T-helper 1 cell (primary cell): ENCODE data around the gene RTP4.

Experiments used
- DNase-seq, 5 donors: peaks; one replicate each; pipeline ENCODE4 v3.0.0-alpha.2; 2012 to 2020
- total RNA-seq, 4 donors: gene quantifications; one replicate each; lab custom pipeline; 2026; lab: John Stamatoyannopoulos, UW

The RTP4 gene
- 1.3 to 6.4 (median 4.4) reads per million in 4 donors for total RNA-seq

- peak in 2 of 5 donors; percentile 14 to 86 for DNase-seq
Observed at GRCh38 chr3:187368251-187369088, at the start of gene RTP4. TSS of gene RTP4 (plus strand) at chr3:187368385. CDS start at chr3:187368442, 57 bp downstream.

- peak in 3 of 5 donors; percentile 11 to 37 (median 29) for DNase-seq
Observed at GRCh38 chr3:187318819-187319616, 49.2 kb upstream of the RTP4 start.

- DNase-seq: peak in 4 of 5 donors; percentile 21 to 62 (median 26)
Observed at GRCh38 chr3:187319699-187320302, 48.4 kb upstream of the RTP4 start.

- DNase-seq: no peak
Observed at GRCh38 chr3:187321766-187322165, 46.4 kb upstream of the RTP4 start.

- no peak for DNase-seq
Observed at GRCh38 chr3:187322291-187322690, 45.9 kb upstream of the RTP4 start.

- DNase-seq: no peak
Observed at GRCh38 chr3:187323091-187323490, 45.1 kb upstream of the RTP4 start.

- no peak for DNase-seq
Observed at GRCh38 chr3:187325632-187326031, 42.6 kb upstream of the RTP4 start.

- no peak for DNase-seq
Observed at GRCh38 chr3:187327845-187328244, 40.3 kb upstream of the RTP4 start.

GRCh38 chr3:187328691-187329090 is 39.5 kb upstream of the RTP4 start:
- no peak for DNase-seq

- DNase-seq: no peak
Observed at GRCh38 chr3:187334904-187335303, 33.3 kb upstream of the RTP4 start.

GRCh38 chr3:187336322-187336721 is 31.9 kb upstream of the RTP4 start:
- DNase-seq: no peak

GRCh38 chr3:187340578-187340977 is 27.6 kb upstream of the RTP4 start:
- no peak for DNase-seq

GRCh38 chr3:187342255-187342654 is 25.9 kb upstream of the RTP4 start:
- DNase-seq: no peak

- no peak for DNase-seq
Observed at GRCh38 chr3:187343670-187344069, 24.5 kb upstream of the RTP4 start.

- DNase-seq: no peak
Observed at GRCh38 chr3:187352581-187353575, 15.3 kb upstream of the RTP4 start.

GRCh38 chr3:187358068-187358467 is 10.1 kb upstream of the RTP4 start:
- no peak for DNase-seq

GRCh38 chr3:187359798-187360486 is 8.2 kb upstream of the RTP4 start:
- no peak for DNase-seq

GRCh38 chr3:187360596-187360995 is 7.6 kb upstream of the RTP4 start:
- no peak for DNase-seq

- peak in 1 of 5 donors; percentile 31 for DNase-seq
Observed at GRCh38 chr3:187361835-187362234, 6.3 kb upstream of the RTP4 start.

- DNase-seq: no peak
Observed at GRCh38 chr3:187367561-187368103, 553 bp upstream of the RTP4 start.

GRCh38 chr3:187369089-187369447 is 883 bp downstream of the RTP4 start:
- DNase-seq: peak in 1 of 5 donors; percentile 8
